ENCODE data around the gene RPL37.

RPL37 gene

GRCh38 chr5:40775846-40776657, 59.0 kb downstream of the RPL37 start:
- H3K9ac ChIP-seq (ENCODE audit: low read length): no peak overlapping the region
- H2AFZ ChIP-seq (ENCODE audit: low read length): no peak overlapping the region
- H3K9me3 ChIP-seq (replicated peaks; ENCODE audit: insufficient read depth, low read length): no peaks in the 10 kb centered on the region
- no peaks in the 10 kb centered on the region for H3K4me1 ChIP-seq (ENCODE audit: low read length)
- no peak overlapping the region for H3K4me2 ChIP-seq (ENCODE audit: low read depth, low read length)
- H4K20me1 ChIP-seq (ENCODE audit: insufficient read depth, low read length): 0 out of 2 replicates have a peak, but pooled peaks cover 3% of the 10 kb centered on the region
- no peak for TF ChIP-seq CTCF (IDR thresholded peaks at IDR 0.05; ENCODE audit: low read length)
- no peak for TF ChIP-seq EZH2 (optimal IDR thresholded peaks at IDR 0.05; ENCODE audit: low read depth, low read length)
- no peak for TF ChIP-seq EZH2phosphoT487 (IDR thresholded peaks at IDR 0.05; ENCODE audit: low read length)
- H3K36me3 ChIP-seq (replicated peaks; ENCODE audit: insufficient read depth, low read length): peaks cover 8% of the 10 kb centered on the region; the same call in 1 of the 2 replicates
- no peaks in the 10 kb centered on the region for H3F3A ChIP-seq (ENCODE audit: insufficient read depth, low read length)
- peaks cover 30% of the 10 kb centered on the region for H3K79me2 ChIP-seq (ENCODE audit: low read length)
- no peak for DNase-seq
- no peaks in the 10 kb centered on the region for H3K9me2 ChIP-seq (replicated peaks; ENCODE audit: insufficient read depth, low read length)
- H3K4me3 ChIP-seq (ENCODE audit: low read length): no peak overlapping the region
- no peaks in the 10 kb centered on the region for H3K27me3 ChIP-seq (replicated peaks; ENCODE audit: insufficient read depth, low read length)
- H3K27ac ChIP-seq (ENCODE audit: low read length): no peak overlapping the region

All from MM.1S (cell line).